Astrocyte of the cerebellum (primary cell): ENCODE measurements around the gene CDC34.
A peak's percentile ranks its signal among the peaks of the same experiment; 100 is the strongest.

Experiments used
- DNase-seq: peaks from one replicate; pipeline ENCODE4 v3.0.0-alpha.2; 2011; ENCODE audit warnings: low read depth
- H3K4me3 ChIP-seq: 2 replicates; pipeline ENCODE4 v1.5.1; 2011; ENCODE audit warnings: mild to moderate bottlenecking, low read depth, low read length, moderate library complexity
- in situ Hi-C: cut with HindIII; loops from 2 replicates; pipeline ENCODE4 v1.10.0; 2017; ENCODE audit warnings: low sequenced_read_pairs
- TF ChIP-seq, protein P1 (sequence below): IDR thresholded peaks from 2 replicates; pipeline ENCODE4 v1.5.1; 2012; ENCODE audit warnings: low read length, low read depth, moderate library complexity, mild to moderate bottlenecking; ENCODE audit errors: missing control alignments

CDC34 gene

DNA sequence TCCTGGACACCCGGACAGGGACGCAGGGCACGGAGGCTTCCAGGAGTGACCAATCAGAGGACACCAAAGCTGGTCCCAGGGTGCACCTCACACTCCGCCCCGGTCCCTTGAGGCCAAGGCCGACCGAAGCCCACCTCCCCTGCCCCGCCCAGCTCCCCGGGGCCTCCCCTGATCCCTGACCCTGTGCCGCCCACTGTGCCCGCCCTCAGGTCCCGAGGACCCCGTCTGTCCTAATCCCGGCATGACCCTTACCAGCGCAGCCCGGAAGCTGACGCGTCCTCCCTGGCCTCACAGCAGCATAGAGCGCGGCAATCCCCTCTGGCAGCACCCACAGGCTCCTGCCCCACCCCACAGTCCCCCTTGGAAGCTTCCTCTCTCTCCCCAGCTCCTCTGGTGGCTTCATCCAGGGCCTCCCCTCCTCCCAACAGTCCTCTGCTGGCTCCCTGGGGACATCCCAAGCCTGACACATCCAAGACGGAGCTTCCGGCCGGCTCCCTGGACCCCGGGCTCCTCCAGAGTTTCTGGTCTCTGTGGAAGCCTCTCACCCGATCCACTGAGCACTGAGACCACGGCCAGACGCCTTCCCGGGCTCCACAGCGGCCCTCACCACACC is 7.4 kb upstream of the CDC34 start:
- in situ Hi-C loops: no loop called here
- H3K4me3 ChIP-seq: no peak overlapping the region
- TF ChIP-seq, protein P1, sequence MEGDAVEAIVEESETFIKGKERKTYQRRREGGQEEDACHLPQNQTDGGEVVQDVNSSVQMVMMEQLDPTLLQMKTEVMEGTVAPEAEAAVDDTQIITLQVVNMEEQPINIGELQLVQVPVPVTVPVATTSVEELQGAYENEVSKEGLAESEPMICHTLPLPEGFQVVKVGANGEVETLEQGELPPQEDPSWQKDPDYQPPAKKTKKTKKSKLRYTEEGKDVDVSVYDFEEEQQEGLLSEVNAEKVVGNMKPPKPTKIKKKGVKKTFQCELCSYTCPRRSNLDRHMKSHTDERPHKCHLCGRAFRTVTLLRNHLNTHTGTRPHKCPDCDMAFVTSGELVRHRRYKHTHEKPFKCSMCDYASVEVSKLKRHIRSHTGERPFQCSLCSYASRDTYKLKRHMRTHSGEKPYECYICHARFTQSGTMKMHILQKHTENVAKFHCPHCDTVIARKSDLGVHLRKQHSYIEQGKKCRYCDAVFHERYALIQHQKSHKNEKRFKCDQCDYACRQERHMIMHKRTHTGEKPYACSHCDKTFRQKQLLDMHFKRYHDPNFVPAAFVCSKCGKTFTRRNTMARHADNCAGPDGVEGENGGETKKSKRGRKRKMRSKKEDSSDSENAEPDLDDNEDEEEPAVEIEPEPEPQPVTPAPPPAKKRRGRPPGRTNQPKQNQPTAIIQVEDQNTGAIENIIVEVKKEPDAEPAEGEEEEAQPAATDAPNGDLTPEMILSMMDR: no peak
- no peak for DNase-seq

DNA sequence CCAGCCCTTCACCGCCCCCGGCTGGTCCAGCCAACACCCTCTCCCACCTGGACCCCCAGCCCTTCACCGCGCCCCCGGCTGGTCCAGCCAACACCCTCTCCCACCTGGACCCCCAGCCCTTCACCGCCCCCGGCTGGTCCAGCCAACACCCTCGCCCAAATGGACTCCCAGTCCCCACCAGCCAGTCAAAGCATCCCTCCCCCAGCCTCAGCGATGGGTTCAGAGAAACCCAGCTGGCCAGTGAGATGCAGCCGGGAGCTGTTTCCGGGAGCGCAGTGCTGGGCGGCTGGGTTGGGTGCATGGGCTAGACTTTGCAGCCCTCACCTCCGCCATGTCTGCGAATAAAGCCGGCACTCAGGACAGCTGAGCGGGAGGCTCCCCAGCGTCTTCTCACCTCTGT is 6.5 kb upstream of the CDC34 start:
- TF ChIP-seq, protein P1: no peak
- no peak overlapping the region for H3K4me3 ChIP-seq
- DNase-seq: no peak
- in situ Hi-C loops: no loop called here

DNA sequence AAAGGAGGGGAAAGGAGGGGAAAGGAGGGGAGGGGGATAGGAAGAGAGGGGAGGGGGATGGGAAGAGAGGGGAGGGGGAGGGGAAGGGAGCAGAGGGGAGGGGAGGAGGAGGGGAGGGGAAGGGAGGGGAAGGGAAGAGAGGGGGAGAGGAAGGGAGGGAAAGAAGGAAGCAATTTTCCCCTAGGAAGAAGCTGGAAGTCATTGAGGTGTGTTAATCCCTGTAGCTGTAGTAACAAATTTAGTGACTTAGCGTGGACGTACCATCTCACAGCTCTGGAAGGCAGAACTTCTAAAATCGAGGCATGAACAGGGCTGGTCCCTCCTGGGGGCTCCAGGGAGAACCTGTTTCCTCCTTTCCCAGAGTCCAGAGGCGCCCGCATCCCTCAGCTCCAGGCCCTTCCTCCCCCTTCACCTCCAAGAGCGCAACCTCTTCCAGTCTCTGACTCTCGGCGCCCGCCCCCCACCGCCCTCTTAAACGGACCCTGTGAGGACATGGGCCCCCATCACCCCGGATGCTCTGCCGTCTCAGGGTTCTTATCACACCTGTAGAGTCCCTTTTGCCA is 5.6 kb upstream of the CDC34 start:
- TF ChIP-seq, protein P1: no peak
- no peak overlapping the region for H3K4me3 ChIP-seq
- in situ Hi-C loops: no loop called here
- DNase-seq: no peak

DNA sequence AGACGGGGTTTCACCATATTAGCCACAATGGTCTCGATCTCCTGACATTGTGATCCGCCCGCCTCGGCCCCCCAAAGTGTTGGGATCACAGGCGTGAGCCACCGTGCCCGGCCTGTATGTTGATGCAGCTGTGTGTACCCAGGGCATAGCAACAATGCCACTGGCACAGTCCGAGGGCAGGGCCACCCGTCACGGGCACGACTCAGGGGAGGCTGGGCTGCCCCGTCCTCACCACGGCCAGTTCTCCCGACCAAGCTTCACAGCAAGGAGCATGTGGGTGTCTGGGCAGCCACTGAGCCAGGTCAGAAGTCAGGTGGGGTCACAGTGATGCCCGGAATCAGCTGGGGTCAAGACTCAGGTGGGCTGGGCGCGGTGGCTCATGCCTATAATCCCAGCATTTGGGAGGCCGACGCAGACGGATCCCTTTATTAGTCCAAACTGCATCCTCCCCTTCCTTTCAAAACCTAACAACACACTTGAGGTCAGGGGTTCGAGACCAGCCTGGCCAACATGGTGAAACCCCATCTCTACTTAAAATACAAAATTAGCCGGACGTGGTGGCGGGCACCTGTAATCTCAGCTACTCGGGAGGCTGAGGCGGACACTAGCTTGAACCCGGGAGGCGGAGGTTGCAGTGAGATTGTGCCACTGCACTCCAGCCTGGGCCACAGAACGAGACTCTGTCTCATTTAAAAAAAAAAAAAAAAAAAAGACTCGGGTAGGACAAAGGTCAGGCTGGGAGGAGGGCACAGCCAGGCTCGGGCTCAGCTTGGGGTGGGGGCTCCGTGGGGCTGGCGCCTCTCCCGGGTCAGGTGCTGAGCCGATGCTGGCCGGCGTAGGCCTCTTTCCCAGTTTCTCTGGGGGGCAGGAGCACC is 1.2 kb upstream of the CDC34 start:
- in situ Hi-C loops: no loop called here
- peak overlapping the region; percentile 60 for H3K4me3 ChIP-seq
- TF ChIP-seq, protein P1: no peak
- DNase-seq: no peak

DNA sequence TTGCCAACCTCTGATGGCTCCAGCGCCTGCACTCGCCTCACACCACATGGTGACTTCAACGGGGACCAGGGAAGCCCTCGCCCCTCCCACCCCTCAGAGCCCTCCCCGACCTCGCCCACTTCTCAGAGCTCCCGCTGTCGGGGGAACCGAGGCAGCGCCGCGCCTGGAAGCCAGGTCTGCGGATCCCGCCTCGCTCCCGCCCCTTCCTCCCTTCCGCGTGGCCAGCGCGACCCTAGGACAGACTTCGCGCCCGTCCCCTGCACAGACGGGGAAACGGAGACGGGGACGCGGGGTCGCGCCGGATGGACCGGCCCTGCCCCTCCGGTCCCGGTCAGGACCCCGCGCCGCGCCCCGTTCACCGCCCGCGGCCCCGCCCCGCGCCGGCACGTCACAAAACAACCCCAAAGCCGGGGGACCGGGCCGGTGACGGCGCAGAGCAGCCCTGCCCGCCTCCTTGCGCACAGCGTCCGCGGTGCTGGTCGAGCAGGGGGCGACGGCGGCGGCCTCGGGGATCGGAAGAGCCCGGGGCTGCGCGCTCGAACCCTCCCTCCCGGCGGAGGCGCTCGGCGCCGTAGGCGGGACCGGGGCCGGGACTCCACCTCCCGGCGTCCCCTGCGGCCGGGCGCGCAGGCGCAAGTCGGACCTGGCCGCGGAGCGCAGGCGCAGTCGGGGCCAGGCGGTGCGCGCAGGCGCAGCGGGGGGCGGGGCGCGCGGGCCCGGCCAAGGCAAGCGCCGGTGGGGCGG is 379 bp upstream of the CDC34 start:
- no peak for DNase-seq
- peak overlapping the region; percentile 93 for H3K4me3 ChIP-seq
- in situ Hi-C loops: no loop called here
- TF ChIP-seq, protein P1: no peak
